Measurements from ENCODE around the gene HNRNPM.
"Not testable (repeated sequence)": the region's sequence is repeated elsewhere in the genome, so short reads cannot be mapped to it uniquely, and the experiment has no call there.

The HNRNPM gene, protein sequence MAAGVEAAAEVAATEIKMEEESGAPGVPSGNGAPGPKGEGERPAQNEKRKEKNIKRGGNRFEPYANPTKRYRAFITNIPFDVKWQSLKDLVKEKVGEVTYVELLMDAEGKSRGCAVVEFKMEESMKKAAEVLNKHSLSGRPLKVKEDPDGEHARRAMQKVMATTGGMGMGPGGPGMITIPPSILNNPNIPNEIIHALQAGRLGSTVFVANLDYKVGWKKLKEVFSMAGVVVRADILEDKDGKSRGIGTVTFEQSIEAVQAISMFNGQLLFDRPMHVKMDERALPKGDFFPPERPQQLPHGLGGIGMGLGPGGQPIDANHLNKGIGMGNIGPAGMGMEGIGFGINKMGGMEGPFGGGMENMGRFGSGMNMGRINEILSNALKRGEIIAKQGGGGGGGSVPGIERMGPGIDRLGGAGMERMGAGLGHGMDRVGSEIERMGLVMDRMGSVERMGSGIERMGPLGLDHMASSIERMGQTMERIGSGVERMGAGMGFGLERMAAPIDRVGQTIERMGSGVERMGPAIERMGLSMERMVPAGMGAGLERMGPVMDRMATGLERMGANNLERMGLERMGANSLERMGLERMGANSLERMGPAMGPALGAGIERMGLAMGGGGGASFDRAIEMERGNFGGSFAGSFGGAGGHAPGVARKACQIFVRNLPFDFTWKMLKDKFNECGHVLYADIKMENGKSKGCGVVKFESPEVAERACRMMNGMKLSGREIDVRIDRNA

GRCh38 chr19:8444677-8445487 lies at the start of gene HNRNPM:
Gene HNRNPM (plus strand): TSS chr19:8444975. CDS start chr19:8444999, 24 bp downstream.
- peak; percentile 100 for DNase-seq

DNA sequence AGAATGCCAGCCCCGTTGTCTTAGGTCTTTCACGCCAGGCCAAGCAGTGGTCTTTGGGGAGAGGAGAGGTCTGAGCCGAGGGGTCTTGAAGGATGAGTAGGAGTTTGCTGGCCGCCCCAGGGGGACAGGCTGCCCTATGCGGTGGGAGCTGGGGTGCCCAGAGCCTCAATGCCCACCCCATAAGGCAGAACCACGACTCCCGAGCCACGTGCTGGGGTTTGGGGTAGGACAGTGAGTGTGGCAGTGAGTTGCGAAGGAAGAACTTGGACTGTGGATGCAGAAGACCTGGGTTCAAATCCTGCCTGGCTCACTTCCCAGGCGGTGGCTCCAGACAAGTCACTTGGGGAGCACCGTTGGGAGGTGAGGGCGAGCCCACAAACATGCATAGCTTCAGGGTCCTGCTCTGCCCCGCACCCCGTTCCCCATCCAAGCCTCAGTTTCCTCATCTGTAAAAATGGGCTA lies 49.1 kb upstream of the HNRNPM start:
- DNase-seq, result no peak

DNA sequence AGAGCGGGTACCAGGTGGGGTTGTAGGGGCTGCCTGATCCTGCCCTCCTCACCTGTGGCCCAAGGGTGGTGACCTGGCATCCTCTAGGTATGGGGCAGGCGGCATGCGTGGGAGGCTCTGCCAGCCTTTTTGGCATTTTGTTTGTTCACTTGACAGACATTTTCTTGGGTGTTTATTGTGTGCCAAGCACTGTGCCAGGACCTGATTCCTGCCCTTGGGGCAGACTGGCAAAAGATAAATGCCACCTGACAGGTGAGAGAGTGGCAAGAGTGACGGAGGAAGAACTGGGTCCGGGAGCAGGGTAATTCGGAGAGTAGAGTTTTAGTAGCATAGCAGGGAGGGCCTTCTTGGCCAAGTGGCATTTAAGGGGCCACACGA lies 48.6 kb upstream of the HNRNPM start:
- no peak for DNase-seq

DNA sequence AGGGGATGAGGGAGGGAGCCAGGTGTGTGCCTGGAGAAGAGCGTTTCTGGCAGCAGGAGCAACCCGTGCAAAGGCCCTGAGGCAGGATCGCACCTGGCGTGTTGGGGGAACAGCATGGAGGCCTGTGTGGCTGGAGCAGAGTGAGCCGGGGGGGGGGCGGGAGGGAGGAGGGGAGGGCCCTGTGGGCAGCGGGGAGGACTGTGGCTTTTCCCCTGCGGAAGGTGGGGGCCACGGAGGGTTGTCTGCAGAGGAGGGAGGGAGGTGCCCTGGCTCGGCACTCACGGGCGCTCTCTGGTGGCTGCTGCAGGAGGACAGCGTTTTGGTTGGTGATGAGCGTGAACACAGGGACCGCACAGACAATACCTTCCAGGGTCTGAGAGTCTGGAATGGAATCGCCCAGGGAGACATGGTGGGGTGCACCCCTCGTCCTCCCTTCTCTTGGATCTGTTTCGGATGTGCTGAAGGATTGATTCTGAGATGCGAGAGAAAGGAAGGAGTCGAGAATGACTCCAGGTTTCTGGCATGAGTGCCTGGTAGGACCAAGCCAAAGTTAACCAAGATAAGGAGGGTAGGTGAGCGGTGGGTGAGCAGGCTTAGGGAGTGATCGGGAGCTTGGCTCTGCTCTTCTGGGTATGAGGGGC lies 48.1 kb upstream of the HNRNPM start:
- peak; percentile 77 to 83 for DNase-seq

GRCh38 chr19:8397271-8397670 lies 47.5 kb upstream of the HNRNPM start:
- no peak for DNase-seq

GRCh38 chr19:8397746-8398310 lies 46.9 kb upstream of the HNRNPM start:
- DNase-seq, result no peak

- DNase-seq, result no peak
Observed at GRCh38 chr19:8398311-8398771, 46.4 kb upstream of the HNRNPM start.

- DNase-seq, result no peak
Observed at GRCh38 chr19:8399681-8400188, 45.0 kb upstream of the HNRNPM start.

GRCh38 chr19:8401981-8402411 lies 42.8 kb upstream of the HNRNPM start:
- DNase-seq, result no peak

DNA sequence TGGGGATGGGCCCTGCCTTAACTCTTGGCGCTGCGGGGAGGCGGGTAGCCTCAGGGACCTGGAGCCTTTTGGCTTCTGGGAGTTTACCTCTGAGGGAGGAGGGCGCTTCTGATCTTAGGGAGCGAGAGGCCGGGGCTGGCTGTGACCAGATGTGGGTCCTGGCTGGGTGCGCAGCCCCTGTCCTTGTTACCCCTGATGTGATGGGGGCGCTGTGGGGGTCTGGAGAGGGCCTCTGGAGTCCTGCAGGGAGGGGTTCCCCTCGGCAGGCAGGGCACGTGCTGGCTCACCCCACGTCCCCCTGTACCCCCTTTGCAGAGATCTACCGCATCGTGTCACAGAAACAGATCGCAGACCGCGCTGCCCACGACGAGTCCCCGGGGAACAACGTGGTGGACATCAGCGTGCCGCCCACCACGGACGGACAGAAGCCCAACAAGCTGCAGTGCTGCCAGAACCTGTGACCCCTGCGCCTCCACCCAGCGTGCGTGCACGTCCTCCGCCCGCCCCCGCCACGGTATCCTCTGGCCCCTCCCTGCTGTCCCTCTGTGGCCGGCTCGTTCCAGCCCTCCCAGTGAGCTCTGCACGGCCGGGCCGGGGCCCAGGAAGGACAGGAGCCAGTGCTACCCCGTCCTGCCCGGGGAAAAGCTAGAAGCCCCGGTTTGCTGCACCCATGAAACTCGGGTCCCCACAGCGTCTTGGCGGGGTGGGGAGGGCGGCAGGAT lies 41.5 kb upstream of the HNRNPM start:
- DNase-seq, result no peak

GRCh38 chr19:8403820-8404109 lies 41.0 kb upstream of the HNRNPM start:
- DNase-seq, result no peak

DNA sequence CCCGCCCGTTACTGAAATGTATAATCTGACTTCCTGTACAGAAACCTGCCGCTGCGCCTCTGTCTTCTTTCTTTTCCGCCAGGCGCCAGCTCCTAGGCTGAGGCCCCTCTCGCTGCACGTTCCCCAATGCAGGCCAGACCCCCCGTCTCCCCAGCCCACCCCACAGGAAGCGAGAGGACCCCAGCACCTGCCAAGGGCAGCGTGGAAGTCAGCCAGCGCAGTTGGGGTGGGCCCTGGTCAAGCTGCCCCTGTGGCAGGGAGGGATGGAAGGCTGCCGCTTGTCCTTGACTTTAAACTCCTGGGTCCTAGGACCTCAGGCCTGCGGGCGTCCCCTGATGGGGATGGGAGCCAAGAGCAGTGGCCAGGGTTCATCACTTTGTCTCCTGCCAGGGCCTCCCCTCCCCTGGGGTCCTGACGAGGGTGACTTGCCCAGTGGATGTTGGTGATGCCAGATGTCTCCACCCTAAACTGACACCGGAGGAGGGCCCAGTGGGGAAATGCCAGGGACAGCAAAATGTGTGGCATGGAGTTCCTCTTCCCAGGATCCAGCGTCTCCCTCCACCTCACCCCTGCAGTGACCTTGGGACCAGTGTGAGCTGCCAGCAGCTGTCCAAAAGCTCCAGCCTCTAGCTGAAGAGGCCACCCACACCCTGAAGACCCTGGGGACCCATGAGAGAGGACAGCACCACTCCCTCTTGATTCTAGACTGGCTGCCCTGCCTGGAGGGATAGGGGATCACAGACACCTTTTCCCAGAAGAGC lies 40.2 kb upstream of the HNRNPM start:
- DNase-seq, result no peak

DNA sequence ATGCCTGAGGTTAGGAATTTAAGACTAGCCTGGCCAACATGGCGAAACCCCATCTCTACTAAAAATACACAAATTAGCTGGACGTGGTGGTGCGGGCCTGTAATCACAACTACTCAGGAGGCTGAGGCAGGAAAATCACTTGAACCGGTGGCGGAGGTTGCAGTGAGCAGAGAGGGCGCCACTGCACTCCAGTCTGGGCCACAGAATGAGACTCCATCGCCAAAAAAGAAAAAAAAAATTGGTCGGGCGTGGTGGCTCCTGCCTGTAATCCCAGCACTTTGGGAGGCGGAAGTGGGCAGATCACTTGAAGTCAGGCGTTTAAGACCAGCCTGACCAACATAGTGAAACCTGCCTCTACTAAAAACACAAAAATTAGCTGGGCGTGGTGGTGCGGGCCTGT lies 34.1 kb upstream of the HNRNPM start:
- not testable (repeated sequence) for DNase-seq

DNA sequence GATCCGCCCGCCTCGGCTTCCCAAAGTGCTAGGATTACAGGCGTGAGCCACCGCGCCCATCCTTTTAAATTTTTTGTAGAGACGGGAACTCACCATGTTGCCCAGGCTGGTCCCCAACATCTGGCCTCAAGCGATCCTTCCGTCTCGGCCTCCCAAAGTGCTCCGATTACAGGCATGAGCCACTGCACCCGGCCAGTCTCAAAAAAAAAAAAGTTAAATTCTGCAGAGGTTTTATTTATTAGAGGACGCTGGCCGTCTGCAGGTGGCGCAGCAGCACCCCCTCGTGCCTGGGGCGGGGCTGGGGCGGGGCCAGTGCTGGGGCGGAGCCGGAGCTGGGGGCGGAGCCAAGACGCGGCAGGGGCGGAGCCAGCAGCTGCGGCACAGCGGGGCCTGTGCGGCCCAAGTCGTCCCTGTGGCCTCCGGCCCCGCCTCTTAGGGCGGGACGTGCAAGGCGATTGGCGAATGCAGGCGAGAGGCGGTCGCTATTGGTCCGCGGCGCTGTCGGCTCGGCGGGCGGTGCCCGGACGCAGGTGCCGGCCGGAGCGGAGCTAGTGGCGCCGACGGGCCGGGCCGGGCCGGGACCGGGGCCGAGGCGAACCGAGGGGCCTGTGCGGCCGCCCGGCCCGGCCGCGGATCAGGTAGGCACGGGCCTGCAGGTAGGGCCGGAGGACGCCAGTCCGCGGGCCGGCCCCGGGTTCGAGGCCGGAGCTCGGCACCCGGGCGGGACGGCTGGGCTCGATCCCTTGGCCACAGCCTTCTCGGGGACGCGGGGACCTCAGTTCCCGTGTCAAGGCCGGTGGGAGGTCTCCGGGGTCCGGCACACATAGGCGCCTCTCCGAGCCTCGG lies 31.8 kb upstream of the HNRNPM start, which contains the start of gene MARCHF2:
TSS of gene MARCHF2 (plus strand) at position 523 of the 846 bp plus-strand sequence. CDS start 8,536 bp downstream, outside the sequence.
- peak; percentile 100 for DNase-seq

DNA sequence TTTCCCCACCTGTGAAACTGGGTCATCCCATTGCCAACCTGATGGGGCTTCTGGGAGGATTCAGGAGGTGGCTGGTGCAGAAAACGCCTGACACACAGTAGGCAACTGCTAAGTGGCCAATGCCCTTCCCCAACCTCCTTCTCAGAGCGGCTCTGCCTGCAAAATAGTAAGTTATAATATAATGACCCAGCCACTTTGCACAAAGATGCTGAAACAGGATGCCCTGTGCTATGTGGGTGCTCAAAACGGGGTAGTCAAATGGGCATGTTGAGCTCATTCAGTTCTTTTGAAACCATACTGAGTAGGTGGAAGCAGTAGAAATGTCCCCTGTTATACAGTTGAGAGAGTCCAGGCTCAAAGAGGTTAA lies 31.2 kb upstream of the HNRNPM start:
- peak in 1 of 2 experiments; percentile 28 for DNase-seq

DNA sequence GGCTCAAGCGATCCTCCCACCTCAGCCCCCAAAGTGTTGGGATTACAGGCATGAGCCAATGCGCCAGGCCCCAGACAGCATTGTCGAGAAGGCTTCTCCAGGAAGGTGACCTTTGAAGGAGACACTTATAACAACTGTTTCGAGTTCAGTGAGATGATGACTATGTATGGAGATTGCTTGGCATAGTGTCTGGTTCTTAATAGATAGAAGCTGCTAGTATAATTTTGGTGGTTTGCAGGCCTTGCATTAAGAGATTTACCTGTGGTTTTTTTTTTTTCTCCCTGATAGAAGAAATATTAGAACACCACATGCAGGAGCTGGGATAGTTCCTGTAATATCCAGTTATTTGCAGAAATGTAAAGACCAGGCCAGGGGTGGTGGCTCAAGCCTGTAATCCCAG lies 28.0 kb upstream of the HNRNPM start:
- DNase-seq, result no peak

GRCh38 chr19:8421484-8422461 lies 23.0 kb upstream of the HNRNPM start:
- no peak for DNase-seq

DNA sequence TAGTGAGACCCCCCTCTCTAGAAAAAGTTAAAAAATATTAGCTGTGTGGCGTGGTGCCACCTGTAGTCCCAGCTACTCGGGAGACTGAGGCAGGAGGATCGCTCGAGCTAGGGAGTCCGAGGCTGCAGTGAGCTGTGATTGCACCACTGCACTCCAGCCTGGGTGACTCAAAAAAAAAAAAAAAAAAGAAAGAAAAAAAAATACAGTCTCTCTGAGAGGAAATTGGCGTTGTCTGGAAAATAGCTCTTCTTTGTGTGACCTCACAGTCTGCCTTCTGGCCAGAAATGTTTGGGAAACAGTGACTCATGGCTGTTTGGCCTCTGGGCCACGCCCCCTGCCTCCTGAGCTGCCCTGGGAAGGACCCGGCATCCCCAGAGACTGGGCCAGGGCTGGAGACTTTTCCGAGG lies 21.0 kb upstream of the HNRNPM start:
- no peak for DNase-seq
